Loucy (cell line): Measurements from ENCODE around the gene BCAS1.
A peak's percentile ranks its signal among the peaks of the same experiment; 100 is the strongest.

Experiments used
- H2AFZ ChIP-seq: fragments of 200-600 bp; sonication (generic); 2 replicates; pipeline ENCODE4 v1.6.0; 2016; ENCODE audit warnings: antibody characterized with exemption, mild to moderate bottlenecking, low read length, moderate library complexity
- H3F3A ChIP-seq: fragments of 200-600 bp; 2 replicates; pipeline ENCODE4 v1.6.0; 2016; ENCODE audit warnings: antibody characterized with exemption, low read depth, mild to moderate bottlenecking
- H3K27me3 ChIP-seq: fragments of 200-600 bp; sonication (generic); 2 replicates; pipeline ENCODE4 v1.6.1; 2014; ENCODE audit warnings: low read length, mild to moderate bottlenecking; ENCODE audit not compliant: insufficient read depth, poor library complexity, severe bottlenecking
- H3K36me3 ChIP-seq: fragments of 200-600 bp; sonication (generic); 2 replicates; pipeline ENCODE4 v1.6.1; 2016; ENCODE audit warnings: low read length; ENCODE audit not compliant: insufficient read depth
- H3K4me1 ChIP-seq: fragments of 200-600 bp; sonication (generic); 2 replicates; pipeline ENCODE4 v1.5.1; 2014; ENCODE audit warnings: low read length, mild to moderate bottlenecking; ENCODE audit not compliant: insufficient read depth, poor library complexity, severe bottlenecking
- H3K4me2 ChIP-seq: fragments of 200-600 bp; sonication (generic); 2 replicates; pipeline ENCODE4 v1.6.0; 2014; ENCODE audit warnings: antibody characterized with exemption, low read length, low read depth, mild to moderate bottlenecking; ENCODE audit not compliant: poor library complexity, severe bottlenecking
- H3K4me3 ChIP-seq: fragments of 200-600 bp; sonication (generic); 2 replicates; pipeline ENCODE4 v1.5.1; 2014; ENCODE audit warnings: low read length, mild to moderate bottlenecking, mixed read lengths; ENCODE audit not compliant: poor library complexity, severe bottlenecking
- H3K79me2 ChIP-seq: fragments of 200-600 bp; sonication (generic); 2 replicates; pipeline ENCODE4 v1.6.1; 2014; ENCODE audit warnings: low read length; ENCODE audit not compliant: insufficient read depth
- H3K9ac ChIP-seq: fragments of 200-600 bp; sonication (generic); 2 replicates; pipeline ENCODE4 v1.6.0; 2014; ENCODE audit warnings: mild to moderate bottlenecking, low read depth, low read length, moderate library complexity; ENCODE audit not compliant: poor library complexity, severe bottlenecking
- H3K9me2 ChIP-seq: fragments of 200-600 bp; sonication (generic); replicated peaks from 2 replicates; pipeline ENCODE4 v1.6.1; 2016; ENCODE audit warnings: low read depth, low read length, mixed read lengths
- H3K9me3 ChIP-seq: fragments of 200-600 bp; sonication (generic); 2 replicates; pipeline ENCODE4 v1.6.1; 2014; ENCODE audit warnings: mild to moderate bottlenecking, antibody characterized with exemption, low read length, low read depth; ENCODE audit not compliant: insufficient read depth
- H4K20me1 ChIP-seq: fragments of 200-600 bp; sonication (generic); 2 replicates; pipeline ENCODE4 v1.6.0; 2014; ENCODE audit warnings: antibody characterized with exemption, low read length, mild to moderate bottlenecking; ENCODE audit not compliant: insufficient read depth, poor library complexity, severe bottlenecking
- CTCF ChIP-seq: fragments of 200-600 bp; sonication (generic); conservative IDR thresholded peaks from 2 replicates; pipeline ENCODE4 v1.5.1; 2014; ENCODE audit warnings: mild to moderate bottlenecking, antibody characterized with exemption, low read length
- EZH2phosphoT487 ChIP-seq: fragments of 200-600 bp; IDR thresholded peaks from 2 replicates; pipeline ENCODE4 v1.6.1; 2018; ENCODE audit warnings: antibody characterized with exemption, mild to moderate bottlenecking, moderate library complexity, borderline replicate concordance

BCAS1 gene

DNA sequence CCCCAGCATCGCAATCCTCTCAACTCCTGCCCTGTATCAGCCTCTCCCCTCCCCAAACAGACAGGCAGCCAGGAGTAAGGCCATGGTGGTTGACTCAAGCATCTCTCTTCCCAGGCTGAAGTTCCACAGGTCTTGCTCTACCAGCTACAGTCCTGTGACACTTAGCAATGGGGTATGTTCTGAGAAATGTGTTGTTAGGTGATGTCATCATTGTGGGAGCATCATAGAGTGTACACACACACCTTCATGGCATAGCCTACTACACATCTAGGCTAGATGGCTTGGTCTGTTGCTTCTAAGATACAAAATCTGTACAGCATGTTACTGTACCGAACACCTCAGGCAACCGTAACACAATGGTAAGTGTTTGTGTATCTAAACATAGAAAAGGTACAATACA, 29.5 kb upstream of the BCAS1 start:
- no peaks in the 10 kb centered on the region for H4K20me1 ChIP-seq
- no peak overlapping the region for H3K4me3 ChIP-seq
- no peak overlapping the region for H2AFZ ChIP-seq
- TF ChIP-seq EZH2phosphoT487, result no peak
- TF ChIP-seq CTCF, result no peak
- no peaks in the 10 kb centered on the region for H3K36me3 ChIP-seq
- H3K4me2 ChIP-seq, result no peak overlapping the region
- no peaks in the 10 kb centered on the region for H3K27me3 ChIP-seq
- H3K79me2 ChIP-seq, result no peaks in the 10 kb centered on the region
- no peak overlapping the region for H3K9ac ChIP-seq
- H3K9me3 ChIP-seq, result no peaks in the 10 kb centered on the region
- no peaks in the 10 kb centered on the region for H3K9me2 ChIP-seq
- peaks cover 4% of the 10 kb centered on the region for H3K4me1 ChIP-seq
- H3F3A ChIP-seq, result no peaks in the 10 kb centered on the region

DNA sequence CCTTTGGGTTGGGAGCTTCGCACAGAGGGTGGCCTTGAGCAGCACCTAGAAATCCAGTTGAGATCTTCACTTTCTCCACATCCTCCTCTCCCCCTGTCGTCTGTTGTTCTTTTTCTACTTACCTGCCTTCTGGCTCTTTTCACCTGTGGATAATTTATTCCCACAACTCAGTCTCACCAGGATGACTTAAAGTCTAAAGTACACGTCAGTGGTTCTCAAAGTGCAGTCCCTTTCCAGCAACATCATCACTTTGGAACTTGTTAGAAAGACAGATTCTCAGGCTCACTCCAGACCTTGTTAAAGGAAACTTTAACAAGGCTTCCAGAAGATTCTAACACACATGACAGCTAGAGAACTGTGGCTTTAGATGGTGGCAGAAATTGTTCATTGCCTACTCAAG, 27.7 kb upstream of the BCAS1 start:
- H3K4me1 ChIP-seq, result peaks cover 4% of the 10 kb centered on the region
- no peak overlapping the region for H3K9ac ChIP-seq
- no peak overlapping the region for H2AFZ ChIP-seq
- no peak for TF ChIP-seq EZH2phosphoT487
- TF ChIP-seq CTCF, result no peak
- H4K20me1 ChIP-seq, result no peaks in the 10 kb centered on the region
- no peaks in the 10 kb centered on the region for H3K9me3 ChIP-seq
- H3K4me2 ChIP-seq, result no peak overlapping the region
- no peak overlapping the region for H3K4me3 ChIP-seq
- H3K27me3 ChIP-seq, result no peaks in the 10 kb centered on the region
- no peaks in the 10 kb centered on the region for H3K79me2 ChIP-seq
- no peaks in the 10 kb centered on the region for H3F3A ChIP-seq
- H3K9me2 ChIP-seq, result no peaks in the 10 kb centered on the region
- H3K36me3 ChIP-seq, result no peaks in the 10 kb centered on the region

DNA sequence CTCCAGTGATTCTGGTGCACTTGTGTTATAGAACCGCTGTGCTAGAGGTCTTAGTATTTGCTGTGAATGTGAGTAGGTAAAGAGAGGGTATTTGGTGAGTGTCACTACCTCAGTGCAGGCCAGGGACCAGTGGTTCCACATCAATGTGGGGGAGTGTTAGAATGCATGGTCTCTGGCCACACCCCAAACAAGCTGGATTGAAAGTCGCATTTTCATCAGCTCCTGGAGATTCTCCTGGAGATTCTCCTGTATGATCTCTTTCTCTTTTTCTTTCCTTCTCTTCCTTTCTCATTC, 26.8 kb upstream of the BCAS1 start:
- Histone ChIP-seq H3K9ac (no peak overlapping the region), H3K4me3 (no peak overlapping the region), H2AFZ (peak overlapping the region; percentile 16; the same call in 1 of the 2 replicates), H3K36me3 (no peaks in the 10 kb centered on the region), H3K4me1 (peaks cover 4% of the 10 kb centered on the region), H3K79me2 (no peaks in the 10 kb centered on the region), H4K20me1 (no peaks in the 10 kb centered on the region), H3K27me3 (no peaks in the 10 kb centered on the region), H3F3A (no peaks in the 10 kb centered on the region), H3K4me2 (no peak overlapping the region), H3K9me2 (no peaks in the 10 kb centered on the region), H3K9me3 (no peaks in the 10 kb centered on the region)
- no peak for TF ChIP-seq EZH2phosphoT487
- no peak for TF ChIP-seq CTCF
